HL-60 (cell line): ENCODE data around the gene SRRM5.

Source experiments
- DNase-seq, 2 experiments: peaks; one replicate each; pipeline ENCODE4 v3.0.0-alpha.2; 2010 to 2020; ENCODE audit warnings: low read depth in 1 of 2, low spot score in 1 of 2
- H3K27ac ChIP-seq: fragments of 250-450 bp; sonication (Bioruptor Pico); replicated peaks from 2 replicates; pipeline ENCODE4 v1.5.1; 2020; ENCODE audit warnings: mild to moderate bottlenecking, moderate library complexity
- H3K27me3 ChIP-seq: fragments of 250-450 bp; sonication (Bioruptor Pico); 2 replicates; pipeline ENCODE4 v1.5.1; 2021; ENCODE audit warnings: mild to moderate bottlenecking, moderate library complexity; ENCODE audit not compliant: insufficient read depth, poor library complexity, severe bottlenecking
- H3K4me3 ChIP-seq: replicated peaks from 2 replicates; pipeline ENCODE4 v1.5.1; 2011; ENCODE audit warnings: mild to moderate bottlenecking, control low read depth, low read length; ENCODE audit not compliant: insufficient read depth
- CTCF ChIP-seq: IDR thresholded peaks from one replicate; pipeline ENCODE4 v1.5.1; 2011; ENCODE audit warnings: low read length, control low read depth, inconsistent platforms; ENCODE audit not compliant: insufficient read depth
- GABPA ChIP-seq: IDR thresholded peaks from 2 replicates; pipeline ENCODE4 v1.6.1; 2012; ENCODE audit warnings: low read depth
- POLR2AphosphoS5 ChIP-seq: IDR thresholded peaks from 2 replicates; pipeline ENCODE4 v1.6.1; 2012; ENCODE audit warnings: low read depth
- REST ChIP-seq: IDR thresholded peaks from 2 replicates; pipeline ENCODE4 v1.6.1; 2012; ENCODE audit warnings: low read depth; ENCODE audit not compliant: insufficient replicate concordance
- SPI1 ChIP-seq: IDR thresholded peaks from 2 replicates; pipeline ENCODE4 v1.6.1; 2012; ENCODE audit warnings: low read depth, mild to moderate bottlenecking, borderline replicate concordance

SRRM5 gene

GRCh38 chr19:43616306-43616705 is 4.4 kb downstream of the SRRM5 start:
- no peak overlapping the region for H3K27ac ChIP-seq
- no peak for TF ChIP-seq REST
- no peak for TF ChIP-seq CTCF
- TF ChIP-seq GABPA, result no peak
- no peak for TF ChIP-seq SPI1
- no peaks in the 10 kb centered on the region for H3K27me3 ChIP-seq
- DNase-seq, result no peak
- no peak overlapping the region for H3K4me3 ChIP-seq

- H3K4me3 ChIP-seq, result no peak overlapping the region
- TF ChIP-seq GABPA (no peak), CTCF (no peak), REST (no peak), SPI1 (no peak), POLR2AphosphoS5 (no peak)
- no peaks in the 10 kb centered on the region for H3K27me3 ChIP-seq
- no peak for DNase-seq
- no peak overlapping the region for H3K27ac ChIP-seq
Measured at GRCh38 chr19:43616954-43617353, 5.1 kb downstream of the SRRM5 start.

- DNase-seq, result peak; percentile 65 to 73
- Histone ChIP-seq H3K27me3 (no peaks in the 10 kb centered on the region), H3K27ac (peak overlapping the region; percentile 89), H3K4me3 (peak overlapping the region; percentile 72)
- no peak for TF ChIP-seq SPI1
- TF ChIP-seq CTCF, result no peak
- TF ChIP-seq GABPA, result no peak
- no peak for TF ChIP-seq POLR2AphosphoS5
- TF ChIP-seq REST, result no peak
Measured at GRCh38 chr19:43618921-43619261, 7.0 kb downstream of the SRRM5 start.
